SKM-1 treated with dmso at 0.1 percent for 144 hours (cell line): ENCODE measurements around the gene GOLGA8R.
"Not testable (repeated sequence)": the region's sequence is repeated elsewhere in the genome, so short reads cannot be mapped to it uniquely, and the experiment has no call there.

Experiments used
- DNase-seq: peaks from one replicate; lab custom pipeline; 2025; ENCODE audit not compliant: unreplicated experiment; lab: John Stamatoyannopoulos, UW

The GOLGA8R gene, protein sequence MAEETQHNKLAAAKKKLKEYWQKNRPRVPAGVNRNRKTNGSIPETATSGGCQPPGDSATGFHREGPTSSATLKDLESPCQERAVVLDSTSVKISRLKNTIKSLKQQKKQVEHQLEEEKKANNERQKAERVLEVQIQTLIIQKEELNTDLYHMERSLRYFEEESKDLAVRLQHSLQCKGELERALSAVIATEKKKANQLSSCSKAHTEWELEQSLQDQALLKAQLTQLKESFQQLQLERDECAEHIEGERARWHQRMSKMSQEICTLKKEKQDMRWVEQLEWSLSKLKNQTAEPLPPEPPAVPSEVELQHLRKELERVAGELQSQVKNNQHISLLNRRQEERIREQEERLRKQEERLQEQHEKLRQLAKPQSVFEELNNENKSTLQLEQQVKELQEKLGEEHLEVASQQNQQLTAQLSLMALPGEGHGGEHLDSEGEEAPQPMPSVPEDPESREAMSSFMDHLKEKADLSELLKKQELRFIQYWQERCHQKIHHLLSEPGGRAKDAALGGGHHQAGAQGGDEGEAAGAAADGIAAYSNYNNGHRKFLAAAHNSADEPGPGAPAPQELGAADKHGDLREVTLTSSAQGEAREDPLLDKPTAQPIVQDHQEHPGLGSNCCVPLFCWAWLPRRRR

DNA sequence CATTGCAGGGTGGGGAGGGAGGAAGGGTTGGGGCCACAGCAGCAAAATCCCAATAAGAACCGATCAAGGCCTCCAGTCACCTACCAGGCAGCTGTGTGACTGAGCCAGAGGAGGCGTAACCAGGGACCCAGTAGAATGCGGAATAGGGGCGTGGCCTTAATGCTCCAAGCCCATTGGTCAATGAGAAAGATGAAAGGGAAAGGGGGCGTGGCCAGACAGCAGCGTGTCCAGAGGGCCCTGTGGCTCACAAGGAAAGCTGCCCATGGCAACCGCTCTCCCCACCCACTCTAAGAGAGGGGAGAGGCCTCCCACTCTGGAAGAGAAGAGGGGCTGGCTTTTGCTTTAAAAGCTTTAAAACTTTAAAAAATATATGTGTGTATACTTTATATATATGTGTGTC is at the start of gene GOLGA8R:
Gene GOLGA8R (minus strand): TSS at position 101 of the 400 bp plus-strand sequence. CDS start 98 bp downstream, at position 3.
- not testable (repeated sequence) for DNase-seq

DNA sequence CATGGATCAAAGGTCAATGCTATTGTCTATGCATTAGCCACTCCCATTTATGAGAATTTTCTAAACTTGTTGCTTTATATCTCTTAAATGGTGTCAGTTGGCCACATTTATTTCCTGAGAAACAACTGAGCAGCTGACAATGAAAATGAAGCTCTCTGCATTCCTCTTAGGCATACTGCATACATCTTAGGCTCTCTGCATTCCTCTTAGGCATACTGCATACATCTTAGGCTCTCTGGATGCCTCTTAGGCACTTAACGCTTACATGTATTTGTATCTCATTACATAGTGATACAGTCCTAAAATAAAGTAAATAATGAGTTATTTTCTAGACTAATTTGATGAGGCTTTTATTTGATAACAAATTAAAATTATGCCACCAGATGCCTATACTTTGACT is 49.8 kb upstream of the GOLGA8R start:
- DNase-seq, result not testable (repeated sequence)

DNA sequence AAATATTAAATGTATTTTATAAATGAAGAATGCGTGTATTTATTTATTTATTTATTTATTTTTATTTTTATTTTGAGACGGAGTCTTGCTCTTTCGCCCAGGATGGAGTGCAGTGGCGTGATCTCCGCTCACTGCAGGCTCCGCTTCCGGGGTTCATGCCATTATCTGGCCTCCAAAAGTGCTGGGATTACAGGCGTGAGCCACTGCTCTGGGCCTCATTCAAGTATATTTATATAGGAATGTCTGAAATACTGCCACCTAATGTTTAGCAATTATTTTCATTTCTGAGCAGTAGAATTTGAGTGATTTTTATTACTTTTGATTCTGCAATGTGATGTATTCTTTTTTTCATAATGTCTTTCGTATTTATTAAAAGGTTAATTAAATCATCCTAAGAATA is 48.1 kb upstream of the GOLGA8R start:
- DNase-seq, result not testable (repeated sequence)

DNA sequence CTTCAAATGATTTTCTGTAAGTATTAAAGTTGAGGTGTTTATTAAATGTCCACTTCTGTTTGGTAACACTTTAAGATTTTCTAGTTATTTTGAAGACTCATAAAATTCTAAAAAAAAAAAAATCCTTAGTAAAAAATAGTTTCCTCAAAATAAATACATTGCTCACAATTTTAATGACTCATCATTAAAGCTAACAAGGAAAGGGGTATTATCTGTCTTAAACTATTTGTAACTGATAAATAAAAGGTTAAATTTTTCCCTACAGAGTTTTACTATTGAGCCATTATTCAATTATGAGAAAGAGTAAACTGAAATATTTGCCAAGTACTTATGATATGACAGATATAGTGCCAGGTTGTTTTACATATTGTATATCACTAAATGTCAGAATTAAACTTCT is 38.6 kb upstream of the GOLGA8R start:
- not testable (repeated sequence) for DNase-seq

DNA sequence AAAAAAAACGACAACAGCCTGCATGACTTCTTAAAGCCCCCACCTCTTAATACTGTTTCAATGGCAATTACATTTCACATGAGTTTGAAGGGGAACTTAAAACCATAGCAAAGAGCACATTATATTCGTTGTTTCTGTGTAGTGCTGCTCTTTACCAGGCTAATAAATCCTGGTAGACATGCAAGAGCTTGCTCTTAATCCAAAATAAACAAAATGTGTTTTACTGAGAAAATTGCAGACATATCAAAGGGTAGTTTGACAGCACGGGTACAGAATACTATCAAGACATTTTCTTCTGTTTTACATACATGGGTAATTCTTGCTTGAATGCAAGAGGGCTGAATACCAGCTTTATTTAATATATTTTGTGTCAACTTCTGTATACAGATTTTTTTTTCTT is 24.3 kb upstream of the GOLGA8R start:
- not testable (repeated sequence) for DNase-seq

DNA sequence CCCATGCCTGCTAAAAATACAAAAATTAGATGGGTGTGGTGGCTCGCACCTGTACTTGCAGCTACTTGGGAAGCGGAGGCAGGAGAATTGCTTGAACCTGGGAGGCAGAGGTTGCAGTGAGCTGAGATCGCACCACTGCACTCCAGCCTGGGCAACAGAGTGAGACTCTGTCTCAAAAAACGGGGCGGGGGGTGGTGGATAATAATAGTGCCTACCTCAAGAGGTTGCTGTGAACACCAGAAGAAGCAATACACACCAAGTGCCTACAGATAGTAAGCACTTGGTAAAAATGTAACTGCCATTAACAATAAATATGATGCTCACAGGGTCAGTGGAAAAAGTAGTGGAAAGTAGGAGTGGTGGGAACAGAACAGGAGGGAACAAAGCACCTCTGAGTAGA is 21.8 kb upstream of the GOLGA8R start:
- not testable (repeated sequence) for DNase-seq

DNA sequence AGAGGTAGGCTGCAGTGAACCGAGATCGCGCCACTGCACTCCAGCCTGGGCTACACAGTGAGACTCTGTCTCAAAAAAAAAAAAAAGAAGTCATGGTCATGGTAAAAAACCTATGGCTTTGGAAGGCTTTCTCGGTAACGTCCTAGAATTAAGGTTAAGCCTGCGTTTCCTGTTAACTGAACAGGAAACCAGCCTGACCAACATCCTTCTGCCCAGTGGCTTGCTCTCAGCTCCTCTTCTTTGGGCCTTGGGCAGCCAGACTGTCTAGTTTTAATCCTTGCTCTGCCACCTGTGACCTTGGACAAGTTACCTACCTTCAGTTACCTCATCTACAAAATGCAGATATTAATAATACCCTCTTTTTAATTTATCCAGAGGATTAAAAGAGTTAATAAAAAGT is 6.7 kb upstream of the GOLGA8R start:
- not testable (repeated sequence) for DNase-seq

DNA sequence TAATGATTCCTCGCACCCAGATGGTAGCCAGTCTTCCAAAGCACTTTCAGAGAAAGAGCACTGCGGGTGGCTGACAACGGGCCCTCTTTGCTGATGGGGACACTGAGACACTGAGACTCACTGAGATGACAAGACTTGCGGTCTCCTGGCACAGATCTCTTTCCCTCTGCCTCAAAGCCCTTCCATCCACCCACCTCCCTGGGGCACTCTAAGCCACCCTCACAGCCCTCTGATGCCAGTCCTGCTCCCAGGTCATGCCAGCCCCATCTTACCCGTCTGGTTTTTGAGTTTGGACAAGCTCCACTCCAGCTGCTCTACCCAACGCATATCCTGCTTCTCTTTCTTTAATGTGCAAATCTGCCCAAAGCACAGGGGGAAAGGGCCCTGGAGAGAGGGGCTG is 6.4 kb downstream of the GOLGA8R start:
- DNase-seq, result not testable (repeated sequence)

DNA sequence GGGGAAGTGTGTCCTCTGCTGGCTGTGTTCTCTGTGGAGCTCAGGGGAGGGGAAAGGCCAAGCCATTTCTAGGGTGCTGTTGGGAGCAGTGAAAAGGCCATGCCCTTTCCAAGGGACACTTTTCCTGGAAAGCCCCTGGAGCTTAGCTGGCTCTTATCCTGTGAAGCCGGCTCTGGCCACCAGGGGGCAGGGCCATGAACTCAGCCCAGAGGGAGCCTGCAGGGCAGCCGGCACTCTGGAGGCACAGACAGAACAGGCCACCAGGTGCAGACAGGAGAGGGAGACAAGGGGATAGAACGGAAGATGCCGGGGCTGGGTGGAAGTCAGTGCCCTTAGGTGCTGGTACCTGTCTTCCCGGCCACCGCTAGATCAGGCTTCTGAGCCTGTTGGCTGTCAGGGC is 15.1 kb downstream of the GOLGA8R start:
- not testable (repeated sequence) for DNase-seq

DNA sequence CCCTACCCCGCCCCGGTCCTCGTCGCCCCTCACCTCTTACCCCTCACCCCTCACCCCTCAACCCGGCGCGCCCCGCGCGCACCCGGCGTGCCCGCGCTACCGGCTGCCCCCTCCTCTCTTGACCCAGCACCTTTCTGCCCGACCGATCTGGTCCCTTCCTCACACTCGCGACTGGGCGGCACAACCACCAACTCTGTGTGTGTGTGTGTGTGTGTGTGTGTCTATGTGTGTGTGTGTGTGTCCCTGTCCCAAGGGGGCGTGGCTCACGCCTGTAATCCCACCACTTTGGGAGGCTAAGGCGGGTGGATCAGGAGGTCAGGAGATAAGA is 20.4 kb downstream of the GOLGA8R start:
- DNase-seq, result not testable (repeated sequence)

DNA sequence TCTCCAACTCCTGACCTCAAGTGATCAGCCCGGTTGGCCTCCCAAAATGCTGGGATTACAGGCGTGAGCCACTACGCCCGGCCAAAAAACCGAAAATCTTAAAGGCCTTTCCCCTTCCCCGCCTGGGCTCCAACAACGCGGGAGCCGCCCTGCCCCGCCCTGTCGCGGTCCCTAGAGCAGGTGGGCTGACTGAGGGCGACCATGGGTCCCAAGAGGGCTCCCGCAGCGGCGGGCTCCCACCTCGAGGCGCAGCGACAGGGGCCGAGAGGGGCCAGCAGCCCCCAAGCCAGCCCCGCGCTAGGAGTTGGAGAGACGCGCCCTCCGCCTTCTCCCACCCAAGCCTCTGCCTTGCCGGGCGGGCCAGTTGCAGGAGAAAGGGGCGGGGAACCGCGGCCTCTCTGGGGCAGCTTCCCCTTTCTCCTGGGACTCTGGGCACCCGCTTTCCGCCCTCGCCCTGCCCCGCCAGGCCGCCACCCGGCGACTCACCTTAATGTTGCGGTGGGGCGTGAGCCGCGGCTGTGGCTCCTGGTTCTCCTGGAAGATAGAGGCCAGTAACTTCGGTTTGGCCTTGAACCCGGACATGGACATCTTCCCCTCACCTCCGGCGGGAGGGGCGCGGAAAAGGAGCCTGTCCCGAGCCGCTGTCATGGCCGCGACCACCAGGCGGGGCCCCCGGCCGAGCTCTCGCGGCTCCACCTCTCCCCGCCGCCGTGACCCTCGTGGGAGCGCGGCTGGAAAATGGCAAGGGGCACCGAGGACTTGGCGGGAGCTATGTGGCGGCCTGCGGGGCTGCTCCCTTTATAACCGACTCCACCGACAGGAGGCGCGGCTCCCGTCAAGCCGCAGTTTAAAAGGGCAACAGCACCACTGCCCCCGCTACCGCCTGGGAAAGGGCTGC is 21.0 kb downstream of the GOLGA8R start, which contains the start of gene CHRFAM7A:
Gene CHRFAM7A (minus strand): TSS at position 775 of the 898 bp plus-strand sequence. CDS start 10,189 bp downstream, outside the sequence.
- not testable (repeated sequence) for DNase-seq

DNA sequence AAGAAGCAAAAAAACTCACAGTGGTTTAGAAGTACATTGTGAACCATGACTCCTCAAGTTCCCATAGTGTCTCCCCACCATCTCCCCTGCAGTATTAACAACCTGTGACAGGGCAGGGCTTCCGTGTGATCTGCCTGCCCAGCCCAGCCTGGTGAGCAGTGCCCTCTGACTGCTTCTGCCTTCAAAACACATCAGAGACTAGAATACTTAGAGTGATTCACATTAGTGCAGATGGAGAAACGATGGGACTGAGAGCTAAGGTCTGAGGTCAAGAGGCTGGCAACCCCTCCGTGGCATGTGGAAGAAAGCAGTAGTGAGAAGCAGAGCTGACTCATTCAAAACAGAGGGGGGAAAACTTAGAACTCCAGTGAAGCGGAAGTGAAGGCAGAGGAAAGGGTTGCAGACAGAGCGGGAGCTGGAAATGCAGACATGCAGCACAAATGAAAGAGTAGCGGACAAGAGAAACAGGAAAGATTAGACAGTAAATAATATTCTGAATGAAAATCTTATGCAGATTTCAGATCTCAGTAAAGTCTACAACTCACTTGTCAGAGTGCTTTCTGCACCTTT is 27.7 kb downstream of the GOLGA8R start:
- DNase-seq, result not testable (repeated sequence)

DNA sequence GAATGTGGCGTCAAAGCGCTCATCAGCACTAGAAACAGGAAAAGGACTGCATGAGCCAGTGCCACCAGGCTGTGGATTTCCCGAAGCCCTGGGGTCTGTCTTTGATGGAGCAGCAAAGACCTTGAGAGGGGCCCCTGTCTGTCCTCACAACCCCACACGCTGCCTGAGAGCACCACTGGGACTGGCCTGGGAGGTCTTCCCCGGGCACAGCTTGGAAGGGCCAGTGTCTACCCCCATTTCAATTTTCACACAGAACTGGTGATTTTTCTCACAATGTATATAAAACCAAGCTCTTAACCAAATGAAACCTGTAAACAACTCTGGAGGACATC is 37.0 kb downstream of the GOLGA8R start:
- not testable (repeated sequence) for DNase-seq

DNA sequence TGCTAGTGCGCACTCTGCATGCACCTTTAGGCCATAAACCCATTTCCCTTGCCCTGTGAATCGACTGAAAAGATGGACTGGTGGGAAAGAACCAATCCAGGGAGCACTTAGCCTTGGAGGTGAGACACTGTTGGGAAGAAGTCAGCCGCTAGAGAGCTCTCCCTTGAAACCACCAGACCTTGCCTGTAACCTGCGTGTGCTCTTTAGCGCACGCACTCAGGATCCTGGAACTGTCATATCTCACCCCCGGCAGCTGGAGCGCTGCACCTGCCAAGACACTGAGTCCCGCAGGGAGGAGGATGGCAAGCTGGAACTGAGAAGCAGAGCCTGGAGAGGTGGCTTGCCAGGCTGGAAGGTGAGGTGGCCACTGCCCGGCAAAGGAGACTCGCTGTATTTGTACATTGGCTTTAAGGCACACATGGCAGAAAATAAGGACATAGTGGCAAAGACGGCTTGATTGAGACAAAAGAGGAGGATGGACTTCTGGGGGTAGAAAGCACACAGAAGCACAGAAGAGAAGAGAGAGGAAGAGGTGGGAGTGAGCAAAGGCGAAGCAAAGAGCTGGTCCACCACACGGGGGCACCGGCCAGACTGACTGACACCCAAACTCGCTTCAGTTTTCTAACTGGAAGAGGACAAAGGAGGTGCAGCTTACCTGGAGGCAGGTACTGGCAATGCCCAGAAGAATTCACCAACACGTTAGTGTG is 37.5 kb downstream of the GOLGA8R start:
- DNase-seq, result not testable (repeated sequence)

DNA sequence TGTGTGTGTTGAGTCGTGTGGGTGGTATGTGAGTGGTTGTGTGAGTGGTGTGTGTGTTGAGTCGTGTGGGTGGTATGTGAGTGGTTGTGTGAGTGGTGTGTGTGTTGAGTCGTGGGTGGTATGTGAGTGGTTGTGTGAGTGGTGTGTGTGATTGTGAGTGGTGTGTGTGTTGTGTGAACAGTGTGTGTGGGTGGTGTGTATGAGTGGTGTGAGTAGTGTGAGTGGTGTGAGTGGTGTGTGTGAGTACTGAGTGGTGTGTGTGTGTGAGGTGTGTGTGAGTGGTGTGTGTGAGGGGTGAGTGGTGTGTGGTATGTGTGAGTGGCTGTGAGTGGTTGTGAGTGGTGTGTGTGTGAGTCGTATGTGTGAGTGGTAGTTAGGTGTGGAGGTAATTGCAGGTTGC is 38.2 kb downstream of the GOLGA8R start:
- not testable (repeated sequence) for DNase-seq

DNA sequence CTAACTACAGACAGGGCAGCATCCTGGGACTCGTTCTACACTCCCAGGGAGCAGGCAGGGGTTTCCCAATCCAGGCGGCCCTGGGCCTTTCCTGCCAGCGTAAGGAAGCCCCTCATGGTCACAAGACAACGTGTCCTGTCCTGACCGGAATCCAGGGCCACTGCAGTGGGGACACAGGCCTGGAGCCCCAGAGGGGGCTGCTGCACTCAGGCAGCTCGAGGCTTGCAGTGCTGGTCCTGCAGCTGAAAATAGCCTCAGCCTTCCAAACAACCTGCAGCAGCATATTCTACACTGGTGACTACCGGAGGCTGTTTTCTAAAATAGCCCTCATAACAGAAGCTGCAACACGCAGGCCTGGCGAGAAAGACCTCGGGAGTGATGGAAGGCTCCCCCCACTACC is 39.2 kb downstream of the GOLGA8R start:
- DNase-seq, result not testable (repeated sequence)

DNA sequence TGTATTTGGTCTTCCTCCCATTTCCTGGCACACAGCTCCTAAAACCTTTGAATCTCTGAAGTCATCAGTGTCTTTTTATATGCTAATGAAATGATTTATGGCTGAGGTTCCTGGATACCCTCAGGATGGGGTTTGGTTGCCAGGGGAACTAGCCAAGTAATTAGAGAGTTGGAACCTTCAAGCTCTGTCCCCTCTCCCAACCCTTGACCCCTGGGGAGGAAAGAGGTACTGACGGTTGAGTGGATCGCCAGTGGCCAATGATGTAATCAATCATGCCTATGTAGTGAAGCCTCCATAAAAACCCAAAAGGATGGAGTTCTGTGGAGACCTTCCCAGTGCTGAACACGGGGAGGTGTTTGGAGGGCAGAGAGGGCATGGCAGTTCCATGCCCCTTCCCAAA is 45.8 kb downstream of the GOLGA8R start:
- DNase-seq, result not testable (repeated sequence)

DNA sequence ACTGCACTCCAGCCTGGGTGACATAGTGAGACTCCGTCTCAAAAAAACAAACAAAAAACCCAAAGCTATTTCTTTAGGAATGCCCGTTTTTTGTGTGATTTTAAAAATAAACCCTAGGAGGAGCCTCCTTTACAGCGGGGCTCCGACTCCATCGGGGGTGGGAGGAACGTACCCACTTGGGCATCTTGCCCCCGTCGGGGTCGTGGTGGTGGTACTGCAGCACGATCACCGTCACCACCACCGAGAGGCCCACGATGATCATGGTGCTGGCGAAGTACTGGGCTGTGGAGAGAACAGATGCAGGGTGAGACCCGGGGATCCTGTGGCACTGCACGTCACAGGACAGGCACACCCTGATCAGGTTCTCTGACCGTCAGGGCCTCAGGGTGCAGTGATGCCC is 46.8 kb downstream of the GOLGA8R start:
- DNase-seq, result not testable (repeated sequence)

DNA sequence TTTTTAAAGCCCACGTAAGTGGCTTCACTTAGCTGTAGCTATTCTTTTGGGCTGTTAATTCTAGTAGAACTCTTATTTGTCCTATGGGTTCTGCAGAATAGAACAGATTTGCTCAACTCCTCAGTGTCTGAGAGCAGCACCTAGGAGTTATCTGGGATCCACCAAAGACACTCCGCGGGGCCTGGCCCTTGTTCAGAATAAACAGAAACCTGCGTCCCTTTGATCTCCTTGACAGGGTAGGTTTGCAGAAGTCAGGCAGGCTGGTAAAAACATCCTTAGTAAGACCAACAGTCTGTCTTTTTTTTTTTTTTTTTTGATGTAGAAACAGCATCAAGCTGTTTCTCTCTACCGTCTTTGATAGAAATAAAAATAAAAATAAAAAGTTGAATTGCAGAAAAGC is 52.7 kb downstream of the GOLGA8R start:
- not testable (repeated sequence) for DNase-seq

DNA sequence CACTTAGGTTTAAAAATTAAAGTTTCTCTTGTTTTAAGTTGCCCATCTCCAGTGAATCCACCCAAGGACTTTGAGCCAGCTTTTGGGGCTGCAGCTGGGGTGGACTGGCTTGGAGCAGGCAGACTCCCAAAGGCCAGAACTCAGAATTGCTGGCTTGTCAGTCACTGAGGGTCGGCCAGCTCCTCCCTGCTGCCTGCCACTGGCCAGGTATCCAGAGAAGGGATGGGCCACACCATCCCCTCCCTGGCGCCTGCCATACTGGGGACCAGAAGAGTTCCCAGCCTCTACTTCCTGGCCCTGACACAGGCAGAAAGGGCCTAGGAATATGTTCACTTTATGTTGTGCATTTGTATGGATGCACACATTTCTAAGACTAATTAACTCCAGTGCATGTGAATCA is 53.1 kb downstream of the GOLGA8R start:
- DNase-seq, result not testable (repeated sequence)
